ENCODE measurements around the gene HYLS1. TPM values are rescaled to one million over a fixed set of nuclear protein-coding genes. Genes with fewer than 3 reads are reported as not detected.
A peak's percentile ranks its signal among the peaks of the same experiment; 100 is the strongest.

The HYLS1 gene
- total RNA-seq, 5 donors from 2014 or later (not counting 1 experiment from before 2014, with no cell fraction given): 2.8 to 7.4 (median 6.9) TPM

- peaks cover 37 to 54% (median 54%) of the 10 kb centered on the region in 3 donors for H3K4me1 Mint-ChIP-seq
- WGBS (ENCODE audit: insufficient coverage): no CpG with 5 or more reads among the region's 20 CpGs
- peak overlapping the region; percentile 82 to 92 for H3K27ac Mint-ChIP-seq
- no peaks in the 10 kb centered on the region for H3K9me3 Mint-ChIP-seq
- no peak for DNase-seq
- H3K27ac ChIP-seq (ENCODE audit: low read length): peak overlapping the region; percentile 54
- peaks cover 23% of the 10 kb centered on the region for H3K36me3 Mint-ChIP-seq
- H3K9me3 ChIP-seq: no peaks in the 10 kb centered on the region
- H3K36me3 ChIP-seq (ENCODE audit: control insufficient read depth in 2 of 2, extremely low read depth in 1 of 2, insufficient read depth in 1 of 2, low read length in 1 of 2): peaks cover 0 to 12% of the 10 kb centered on the region in 2 donors
- peak overlapping the region; percentile 72 to 81 for H3K4me3 ChIP-seq (ENCODE audit: control insufficient read depth in 1 of 2, extremely low read depth in 1 of 2, low read length in 1 of 2)
- ATAC-seq (replicated peaks in 1 of 4): no peak
- peaks cover 20 to 25% of the 10 kb centered on the region in 2 experiments for H3K4me1 ChIP-seq (ENCODE audit: control insufficient read depth in 1 of 2, extremely low read depth in 1 of 2, insufficient read depth in 2 of 2, low read length in 2 of 2)
- peaks cover 10 to 26% of the 10 kb centered on the region in 2 donors for H3K27me3 Mint-ChIP-seq
- peaks cover 5 to 18% of the 10 kb centered on the region in 2 experiments for H3K27me3 ChIP-seq (replicated peaks in 1 of 2; ENCODE audit: control insufficient read depth in 2 of 2, extremely low read depth in 1 of 2, insufficient read depth in 2 of 2, low read length in 1 of 2)
- CTCF ChIA-PET: interaction anchor here (0.7 to 1.6 kb wide), 4 partner anchors 15 to 292 kb away, joined by 3 to 20 read pairs (median 5); partner anchors contain the start of gene HYLS1 (in 1 of the 2)
- POLR2A ChIA-PET: interaction anchor here in 1 of 2 donors (1.3 kb wide), 2 partner anchors 15 to 309 kb away, joined by 8 to 9 read pairs; partner anchors contain the start of genes FAM118B, HYLS1 and RPUSD4
- peak overlapping the region; percentile 89 to 95 (median 89) for H3K4me3 Mint-ChIP-seq
Measured at GRCh38 chr11:125902277-125902926, 14.9 kb downstream of the HYLS1 start.

- no CpG with 5 or more reads among the region's 31 CpGs for WGBS (ENCODE audit: insufficient coverage)
- peak within 1 kb of the TSS; percentile 54 for H3K27ac ChIP-seq (ENCODE audit: low read length)
- H3K27ac Mint-ChIP-seq: peak within 1 kb of the TSS; percentile 82 to 92
- peaks cover 5 to 18% of the 10 kb centered on the region in 2 experiments for H3K27me3 ChIP-seq (replicated peaks in 1 of 2; ENCODE audit: control insufficient read depth in 2 of 2, extremely low read depth in 1 of 2, insufficient read depth in 2 of 2, low read length in 1 of 2)
- CTCF ChIA-PET: interaction anchor here (0.7 to 1.6 kb wide), 5 partner anchors 15 to 476 kb away, joined by 3 to 20 read pairs (median 5); partner anchors contain the start of gene HYLS1 (in 1 of the 2)
- peaks cover 18% of the 10 kb centered on the region for H3K36me3 Mint-ChIP-seq
- POLR2A ChIA-PET: interaction anchor here (0.6 to 1.3 kb wide), 5 partner anchors 16 to 367 kb away, joined by 3 to 9 read pairs (median 7); partner anchors contain the start of genes FAM118B (in 1 of the 2), HYLS1 (in 1 of the 2) and RPUSD4 (in 1 of the 2)
- peaks cover 31 to 48% (median 48%) of the 10 kb centered on the region in 3 donors for H3K4me1 Mint-ChIP-seq
- ATAC-seq (replicated peaks in 1 of 4) (peak; percentile 89 to 95 (median 92)), DNase-seq (peak; percentile 68 to 90 (median 82))
- no peaks in the 10 kb centered on the region for H3K9me3 Mint-ChIP-seq
- H3K36me3 ChIP-seq (ENCODE audit: control insufficient read depth in 2 of 2, extremely low read depth in 1 of 2, insufficient read depth in 1 of 2, low read length in 1 of 2): peaks cover 0 to 12% of the 10 kb centered on the region in 2 donors
- H3K4me3 ChIP-seq (ENCODE audit: control insufficient read depth in 1 of 2, extremely low read depth in 1 of 2, low read length in 1 of 2): peak within 1 kb of the TSS; percentile 72 to 81
- peaks cover 20 to 25% of the 10 kb centered on the region in 2 experiments for H3K4me1 ChIP-seq (ENCODE audit: control insufficient read depth in 1 of 2, extremely low read depth in 1 of 2, insufficient read depth in 2 of 2, low read length in 2 of 2)
- peaks cover 10 to 27% of the 10 kb centered on the region in 2 donors for H3K27me3 Mint-ChIP-seq
- H3K9me3 ChIP-seq: no peaks in the 10 kb centered on the region
- H3K4me3 Mint-ChIP-seq: peak within 1 kb of the TSS; percentile 89 to 95 (median 89)
Measured at GRCh38 chr11:125902927-125903710, 15.7 kb downstream of the HYLS1 start, which contains the start of gene PUS3. Gene PUS3 (minus strand): TSS chr11:125903206. CDS start chr11:125896284, 6,922 bp downstream.

- Histone ChIP-seq H3K27me3 (replicated peaks in 1 of 2; ENCODE audit: control insufficient read depth in 2 of 2, extremely low read depth in 1 of 2, insufficient read depth in 2 of 2, low read length in 1 of 2) (peaks cover 5 to 20% of the 10 kb centered on the region in 2 experiments), H3K4me3 (ENCODE audit: control insufficient read depth in 1 of 2, extremely low read depth in 1 of 2, low read length in 1 of 2) (peak within 1 kb of the TSS; percentile 72 to 81), H3K9me3 (no peaks in the 10 kb centered on the region), H3K36me3 (ENCODE audit: control insufficient read depth in 2 of 2, extremely low read depth in 1 of 2, insufficient read depth in 1 of 2, low read length in 1 of 2) (peaks cover 0 to 12% of the 10 kb centered on the region in 2 donors), H3K27ac (ENCODE audit: low read length) (no peak within 1 kb of the TSS), H3K4me1 (ENCODE audit: control insufficient read depth in 1 of 2, extremely low read depth in 1 of 2, insufficient read depth in 2 of 2, low read length in 2 of 2) (peaks cover 20 to 25% of the 10 kb centered on the region in 2 experiments)
- Mint-ChIP-seq H3K36me3 (peaks cover 18% of the 10 kb centered on the region), H3K27ac (peak within 1 kb of the TSS in 1 of 2 donors; percentile 83), H3K4me3 (peak within 1 kb of the TSS; percentile 89 to 95 (median 89)), H3K9me3 (no peaks in the 10 kb centered on the region), H3K27me3 (peaks cover 10 to 27% of the 10 kb centered on the region in 2 donors), H3K4me1 (peaks cover 29 to 46% (median 45%) of the 10 kb centered on the region in 3 donors)
- 7% methylated on average over 76 of the region's 81 CpGs for WGBS (ENCODE audit: insufficient coverage)
- DNase-seq (peak in 5 of 35 experiments; percentile 6 to 34 (median 10)), ATAC-seq (replicated peaks in 1 of 4) (peak in 3 of 4 experiments; percentile 26 to 48 (median 34))
- ChIA-PET POLR2A (interaction anchor here (0.6 to 1.3 kb wide), 3 partner anchors 16 to 366 kb away, joined by 3 to 9 read pairs (median 7); partner anchors contain the start of gene HYLS1 (in 1 of the 2)), CTCF (interaction anchor here in 1 of 2 donors (0.9 to 1.6 kb wide), 2 partner anchors 16 to 290 kb away, joined by 5 to 20 read pairs; partner anchors contain the start of gene HYLS1)
Measured at GRCh38 chr11:125903711-125904659, 16.5 kb downstream of the HYLS1 start, which contains the start of gene DDX25. Gene DDX25 (plus strand): TSS chr11:125904508. CDS start chr11:125904518, 10 bp downstream.

- Mint-ChIP-seq H3K9me3 (no peaks in the 10 kb centered on the region), H3K27ac (peak overlapping the region in 1 of 2 donors; percentile 83), H3K36me3 (peaks cover 11% of the 10 kb centered on the region), H3K27me3 (peaks cover 10 to 27% of the 10 kb centered on the region in 2 donors), H3K4me1 (peaks cover 22 to 40% (median 38%) of the 10 kb centered on the region in 3 donors), H3K4me3 (peak overlapping the region; percentile 66 to 89 (median 71))
- DNase-seq: no peak
- H3K9me3 ChIP-seq: no peaks in the 10 kb centered on the region
- H3K27ac ChIP-seq (ENCODE audit: low read length): no peak overlapping the region
- WGBS (ENCODE audit: insufficient coverage): 62% methylated on average over 8 of the region's 11 CpGs
- no peak for ATAC-seq (replicated peaks in 1 of 4)
- ChIA-PET POLR2A (no interaction called here), CTCF (interaction anchor here in 1 of 2 donors (0.6 kb wide), 1 partner anchor 22 kb away, joined by 4 read pairs; no protein-coding TSS in a partner anchor)
- peaks cover 0 to 6% of the 10 kb centered on the region in 2 donors for H3K36me3 ChIP-seq (ENCODE audit: control insufficient read depth in 2 of 2, extremely low read depth in 1 of 2, insufficient read depth in 1 of 2, low read length in 1 of 2)
- peaks cover 5 to 20% of the 10 kb centered on the region in 2 experiments for H3K27me3 ChIP-seq (replicated peaks in 1 of 2; ENCODE audit: control insufficient read depth in 2 of 2, extremely low read depth in 1 of 2, insufficient read depth in 2 of 2, low read length in 1 of 2)
- peaks cover 20 to 25% of the 10 kb centered on the region in 2 experiments for H3K4me1 ChIP-seq (ENCODE audit: control insufficient read depth in 1 of 2, extremely low read depth in 1 of 2, insufficient read depth in 2 of 2, low read length in 2 of 2)
- H3K4me3 ChIP-seq (ENCODE audit: control insufficient read depth in 1 of 2, extremely low read depth in 1 of 2, low read length in 1 of 2): peak overlapping the region in 1 of 2 donors; percentile 44
Measured at GRCh38 chr11:125904678-125905077, 17.2 kb downstream of the HYLS1 start.

- WGBS (ENCODE audit: insufficient coverage): no CpG with 5 or more reads among the region's 8 CpGs
- H3K9me3 ChIP-seq: no peaks in the 10 kb centered on the region
- no peaks in the 10 kb centered on the region for H3K36me3 ChIP-seq (ENCODE audit: control insufficient read depth in 2 of 2, extremely low read depth in 1 of 2, insufficient read depth in 1 of 2, low read length in 1 of 2)
- no peak for DNase-seq
- H3K27ac ChIP-seq (ENCODE audit: low read length): no peak overlapping the region
- ChIA-PET CTCF (interaction anchor here in 1 of 2 donors (0.7 kb wide), 1 partner anchor 284 kb away, joined by 3 read pairs; no protein-coding TSS in a partner anchor), POLR2A (interaction anchor here in 1 of 2 donors (0.7 kb wide), 1 partner anchor 497 kb away, joined by 5 read pairs; no protein-coding TSS in a partner anchor)
- H3K4me1 ChIP-seq (ENCODE audit: control insufficient read depth in 1 of 2, extremely low read depth in 1 of 2, insufficient read depth in 2 of 2, low read length in 2 of 2): no peaks in the 10 kb centered on the region
- H3K27ac Mint-ChIP-seq: no peak overlapping the region
- peaks cover 2 to 15% of the 10 kb centered on the region in 2 experiments for H3K27me3 ChIP-seq (replicated peaks in 1 of 2; ENCODE audit: control insufficient read depth in 2 of 2, extremely low read depth in 1 of 2, insufficient read depth in 2 of 2, low read length in 1 of 2)
- H3K4me1 Mint-ChIP-seq: peaks cover 0 to 3% (median 0%) of the 10 kb centered on the region in 3 donors
- peaks cover 26 to 41% of the 10 kb centered on the region in 2 donors for H3K27me3 Mint-ChIP-seq
- H3K36me3 Mint-ChIP-seq: no peaks in the 10 kb centered on the region
- H3K4me3 Mint-ChIP-seq: no peak overlapping the region
- no peaks in the 10 kb centered on the region for H3K9me3 Mint-ChIP-seq
- no peak overlapping the region for H3K4me3 ChIP-seq (ENCODE audit: control insufficient read depth in 1 of 2, extremely low read depth in 1 of 2, low read length in 1 of 2)
- ATAC-seq (replicated peaks in 1 of 4): no peak
Measured at GRCh38 chr11:125910226-125910849, 22.9 kb downstream of the HYLS1 start.

All from T-cell (primary cell).